A673 (cell line): ENCODE measurements around the gene ANKRD1. TPM values are rescaled to one million over a fixed set of nuclear protein-coding genes. Genes with fewer than 3 reads are reported as not detected.

ENCODE experiments used
- BruUV-seq: library from RNA; stranded (reverse); fragments of 400-500 nt; replicated peaks from 2 replicates; lab custom pipeline; 2021; lab: Mats Ljungman, UMichigan
- CTCF ChIA-PET: fragments of 300-600 bp; sonication (Branson Sonifier 250); formaldehyde crosslinking; loops from one replicate; lab custom pipeline; 2022; ENCODE audit warnings: antibody characterized with exemption; lab: Charles Lee
- POLR2A ChIA-PET: fragments of 300-600 bp; sonication (Branson Sonifier 250); formaldehyde crosslinking; loops from one replicate; lab custom pipeline; 2022; ENCODE audit warnings: antibody characterized with exemption; ENCODE audit not compliant: low non-redundant PET; lab: Charles Lee
- DNase-seq: peaks from one replicate; pipeline ENCODE4 v3.0.0-alpha.2; 2015; ENCODE audit warnings: low spot score
- H3K27ac ChIP-seq: fragments of 200-600 bp; sonication (generic); 2 replicates; pipeline ENCODE4 v1.5.1; 2016; ENCODE audit warnings: mixed run types, low read depth, mild to moderate bottlenecking, mixed read lengths, antibody characterized with exemption, low read length; ENCODE audit not compliant: poor library complexity, severe bottlenecking
- H3K27me3 ChIP-seq: fragments of 200-600 bp; sonication (generic); replicated peaks from 2 replicates; pipeline ENCODE4 v1.6.1; 2017; ENCODE audit warnings: mixed run types, low read depth, mild to moderate bottlenecking, mixed read lengths, antibody characterized with exemption, low read length; ENCODE audit not compliant: insufficient read depth, poor library complexity
- H3K36me3 ChIP-seq: fragments of 200-600 bp; sonication (generic); 2 replicates; pipeline ENCODE4 v1.6.1; 2016; ENCODE audit warnings: mixed run types, mild to moderate bottlenecking, mixed read lengths, antibody characterized with exemption, low read length; ENCODE audit not compliant: insufficient read depth, poor library complexity, severe bottlenecking
- H3K4me1 ChIP-seq: fragments of 200-600 bp; sonication (generic); 2 replicates; pipeline ENCODE4 v1.6.1; 2017; ENCODE audit warnings: mixed run types, mild to moderate bottlenecking, mixed read lengths, antibody characterized with exemption, low read length; ENCODE audit not compliant: insufficient read depth, poor library complexity, severe bottlenecking
- H3K4me3 ChIP-seq: fragments of 200-600 bp; sonication (generic); 2 replicates; pipeline ENCODE4 v1.5.1; 2016; ENCODE audit warnings: low read depth, mixed run types, mild to moderate bottlenecking, mixed read lengths, low read length; ENCODE audit not compliant: poor library complexity, severe bottlenecking
- H3K9me3 ChIP-seq: fragments of 200-600 bp; sonication (generic); 2 replicates; pipeline ENCODE4 v1.6.1; 2016; ENCODE audit warnings: mixed run types, low read depth, mild to moderate bottlenecking, mixed read lengths, antibody characterized with exemption, low read length; ENCODE audit not compliant: poor library complexity, severe bottlenecking
- EZH2 ChIP-seq: fragments of 200-600 bp; sonication (generic); IDR thresholded peaks from 2 replicates; pipeline ENCODE4 v1.6.1; 2017; ENCODE audit warnings: borderline replicate concordance, low read depth, mild to moderate bottlenecking, mixed read lengths, antibody characterized with exemption, low read length; ENCODE audit not compliant: poor library complexity, severe bottlenecking
- intact Hi-C: fragments of 100-400 bp; cut with micrococcal nuclease; formaldehyde crosslinking; loops from one replicate; pipeline ENCODE4 v1.10.0; 2022; ENCODE audit not compliant: unreplicated experiment
- total RNA-seq: library from RNA; stranded (reverse); gene quantifications from 2 replicates; pipeline ENCODE4 v1.2.3, GENCODE V29; 2021
- TF ChIP-seq, protein P1 (sequence below): fragments of 300-800, 200-600 bp; sonication (generic); conservative IDR thresholded peaks from 2 replicates; pipeline ENCODE4 v1.5.1; 2017; ENCODE audit warnings: low read depth, mild to moderate bottlenecking, antibody characterized with exemption, low read length, moderate library complexity, mixed read lengths

ANKRD1 gene
- total RNA-seq, 1 experiment from 2014 or later = not detected

DNA sequence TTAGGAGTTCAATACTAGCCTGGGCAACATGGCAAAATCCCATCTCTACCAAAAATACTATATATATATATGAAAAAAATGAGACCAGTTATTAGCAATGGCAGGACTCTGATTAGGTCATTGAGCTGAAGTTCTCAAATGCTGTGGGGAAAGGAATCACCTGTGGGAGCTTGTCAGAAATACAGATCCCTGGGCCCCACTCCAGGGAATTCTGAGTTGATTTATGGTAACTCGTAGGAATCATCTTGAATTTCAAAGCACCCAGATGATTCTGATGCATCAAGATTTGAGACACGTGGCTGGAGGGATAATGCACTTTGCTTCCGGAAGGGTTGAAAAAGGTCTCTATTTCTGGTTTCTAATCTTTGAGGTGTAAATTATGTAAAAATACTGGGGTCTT is 1.0 kb upstream of the ANKRD1 start:
- POLR2A ChIA-PET = no interaction called here
- H3K27me3 ChIP-seq = no peaks in the 10 kb centered on the region

DNA sequence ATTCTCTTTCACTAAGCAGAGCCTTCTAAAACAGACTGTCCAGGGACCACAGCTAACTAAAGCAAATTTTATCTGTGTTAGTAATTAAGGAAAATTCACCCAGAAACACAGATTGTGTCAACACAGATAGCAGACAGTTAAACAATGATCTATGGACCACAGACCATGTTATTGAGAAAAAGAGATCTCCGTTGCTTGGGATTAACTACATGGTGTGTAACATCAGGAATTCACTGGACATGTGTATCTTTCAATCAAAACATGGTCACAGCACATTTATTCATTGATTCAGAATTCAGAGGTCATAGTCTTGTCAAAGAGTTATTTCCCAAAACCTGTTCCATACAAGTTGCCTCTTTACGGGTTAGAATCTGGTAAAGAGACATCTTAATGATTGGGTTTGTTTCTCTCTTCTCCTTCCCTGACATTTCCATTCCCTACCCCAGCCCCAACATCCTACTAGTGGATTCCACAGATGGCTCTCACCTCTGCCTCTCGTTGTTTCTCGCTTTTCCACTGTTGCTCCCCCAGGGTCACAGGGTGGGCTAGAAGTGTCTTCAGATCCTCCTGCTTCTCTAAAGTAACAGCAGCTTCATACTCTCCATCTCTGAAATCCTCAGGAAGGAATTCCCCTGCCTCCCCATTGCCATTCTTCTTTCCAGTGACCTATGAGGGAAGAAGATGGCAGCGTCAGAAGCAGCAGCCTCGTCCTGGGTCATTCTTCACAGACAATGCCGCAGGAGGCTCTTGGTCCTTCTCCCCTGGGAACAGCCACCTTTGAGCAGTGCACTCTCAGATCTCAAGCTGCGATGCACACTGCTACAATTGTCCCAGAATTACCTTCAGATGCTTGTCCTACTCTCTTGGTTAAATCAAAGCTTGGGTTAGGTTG is 958 bp downstream of the ANKRD1 start:
- ChIA-PET POLR2A (no interaction called here), CTCF (no interaction called here)
- Histone ChIP-seq H3K4me3 (no peak overlapping the region), H3K9me3 (no peaks in the 10 kb centered on the region), H3K4me1 (no peaks in the 10 kb centered on the region), H3K27me3 (no peaks in the 10 kb centered on the region), H3K36me3 (no peaks in the 10 kb centered on the region), H3K27ac (no peak overlapping the region)
- DNase-seq = no peak
- intact Hi-C loops = loop anchor here (10.0 kb wide), 1 partner anchor 995 kb away; no protein-coding TSS in a partner anchor
- BruUV-seq = no TSS peak
- no peak for TF ChIP-seq EZH2
- TF ChIP-seq, protein P1, sequence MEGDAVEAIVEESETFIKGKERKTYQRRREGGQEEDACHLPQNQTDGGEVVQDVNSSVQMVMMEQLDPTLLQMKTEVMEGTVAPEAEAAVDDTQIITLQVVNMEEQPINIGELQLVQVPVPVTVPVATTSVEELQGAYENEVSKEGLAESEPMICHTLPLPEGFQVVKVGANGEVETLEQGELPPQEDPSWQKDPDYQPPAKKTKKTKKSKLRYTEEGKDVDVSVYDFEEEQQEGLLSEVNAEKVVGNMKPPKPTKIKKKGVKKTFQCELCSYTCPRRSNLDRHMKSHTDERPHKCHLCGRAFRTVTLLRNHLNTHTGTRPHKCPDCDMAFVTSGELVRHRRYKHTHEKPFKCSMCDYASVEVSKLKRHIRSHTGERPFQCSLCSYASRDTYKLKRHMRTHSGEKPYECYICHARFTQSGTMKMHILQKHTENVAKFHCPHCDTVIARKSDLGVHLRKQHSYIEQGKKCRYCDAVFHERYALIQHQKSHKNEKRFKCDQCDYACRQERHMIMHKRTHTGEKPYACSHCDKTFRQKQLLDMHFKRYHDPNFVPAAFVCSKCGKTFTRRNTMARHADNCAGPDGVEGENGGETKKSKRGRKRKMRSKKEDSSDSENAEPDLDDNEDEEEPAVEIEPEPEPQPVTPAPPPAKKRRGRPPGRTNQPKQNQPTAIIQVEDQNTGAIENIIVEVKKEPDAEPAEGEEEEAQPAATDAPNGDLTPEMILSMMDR = no peak

More for the DNA sequence above, 1.0 kb upstream of the ANKRD1 start:
- H3K4me1 ChIP-seq = no peaks in the 10 kb centered on the region
- CTCF ChIA-PET = no interaction called here
- no peaks in the 10 kb centered on the region for H3K9me3 ChIP-seq
- intact Hi-C loops = no loop called here
- no peaks in the 10 kb centered on the region for H3K36me3 ChIP-seq
- TF ChIP-seq EZH2 = no peak
- TF ChIP-seq, protein P1 = no peak
- no peak overlapping the region for H3K27ac ChIP-seq
- BruUV-seq = no TSS peak
- H3K4me3 ChIP-seq = no peak overlapping the region
- DNase-seq = no peak

- H3K4me1 ChIP-seq = no peaks in the 10 kb centered on the region
- CTCF ChIA-PET = no interaction called here
- H3K9me3 ChIP-seq = no peaks in the 10 kb centered on the region
- no peak overlapping the region for H3K4me3 ChIP-seq
- H3K36me3 ChIP-seq = no peaks in the 10 kb centered on the region
- no TSS peak for BruUV-seq
- no peak for DNase-seq
- intact Hi-C loops = loop anchor here (10.0 kb wide), 1 partner anchor 997 kb away; no protein-coding TSS in a partner anchor
- POLR2A ChIA-PET = no interaction called here
- H3K27ac ChIP-seq = no peak overlapping the region
- H3K27me3 ChIP-seq = no peaks in the 10 kb centered on the region
- no peak for TF ChIP-seq EZH2
- TF ChIP-seq, protein P1 = no peak
Measured at GRCh38 chr10:90917968-90918318, 2.9 kb downstream of the ANKRD1 start.
